ENCODE results near the gene LHFPL2. TPM values are rescaled to one million over a fixed set of nuclear protein-coding genes. Genes with fewer than 3 reads are reported as not detected.
A peak's percentile ranks its signal among the peaks of the same experiment; 100 is the strongest.

The LHFPL2 gene
- total and polyA plus RNA-seq, 9 of the 15 experiments (the other 6 are each of a cell fraction or from before 2014, with no cell fraction given) = 1.0 to 6.6 (median 4.6) TPM

GRCh38 chr5:78587775-78588291 lies 60.7 kb downstream of the LHFPL2 start (continued):
- no peak for TF ChIP-seq ZNF324 (CRISPR knock-in tag; IDR thresholded peaks at IDR 0.05)
- no peak for TF ChIP-seq ZNF695 (CRISPR knock-in tag; IDR thresholded peaks at IDR 0.05)
- TF ChIP-seq ZBTB40 (IDR thresholded peaks at IDR 0.05) = no peak
- no peak for TF ChIP-seq ZBTB40 (CRISPR knock-in tag; IDR thresholded peaks at IDR 0.05)
- TF ChIP-seq ZSCAN32 (CRISPR knock-in tag; IDR thresholded peaks at IDR 0.05) = no peak
- TF ChIP-seq PRMT5 (CRISPR knock-in tag; IDR thresholded peaks at IDR 0.05) = no peak
- TF ChIP-seq SMARCA4 (IDR thresholded peaks at IDR 0.05) = peak; percentile 97
- no peak for TF ChIP-seq MYBL2 (IDR thresholded peaks at IDR 0.05; ENCODE audit: low read depth)
- TF ChIP-seq MYBL2 (CRISPR knock-in tag; IDR thresholded peaks at IDR 0.05; ENCODE audit: borderline replicate concordance) = no peak
- no peak for TF ChIP-seq HMGXB4 (CRISPR knock-in tag; IDR thresholded peaks at IDR 0.05)
- no peak for TF ChIP-seq TRIM25 (IDR thresholded peaks at IDR 0.05; ENCODE audit: borderline replicate concordance)
- TF ChIP-seq GTF2E2 (tag; IDR thresholded peaks at IDR 0.05) = no peak
- no peak for TF ChIP-seq EWSR1 (IDR thresholded peaks at IDR 0.05; ENCODE audit: borderline replicate concordance, low read depth, partially characterized antibody)
- TF ChIP-seq MTA1 (IDR thresholded peaks at IDR 0.05; ENCODE audit: borderline replicate concordance) = peak; percentile 77
- no peak for TF ChIP-seq HDAC6 (IDR thresholded peaks at IDR 0.05; ENCODE audit: low read depth, low read length)
- no peak for TF ChIP-seq IRF9 (tag; IDR thresholded peaks at IDR 0.05)

Measured in K562 (cell line).